H1 (cell line): Measurements from ENCODE around the gene SIGLEC7.

Experiments
- ASH2L ChIP-seq: fragments of 200-600, 300-600 bp; sonication (generic); IDR thresholded peaks from one replicate; pipeline ENCODE4 v1.7.1; 2017; ENCODE audit warnings: low read length
- BACH1 ChIP-seq: IDR thresholded peaks from 2 replicates; pipeline ENCODE4 v1.6.1; 2012; ENCODE audit warnings: low read length, improper control_type of control experiment
- CTCF ChIP-seq, 3 experiments: IDR thresholded peaks; 1 replicate in 2 of 3; 2 replicates in 1 of 3; pipeline versions ENCODE4 v1.5.1 to v1.6.1; 2011; ENCODE audit warnings: low read length in 3 of 3, mild to moderate bottlenecking in 3 of 3, inconsistent platforms in 2 of 3, low read depth in 1 of 3, moderate library complexity in 1 of 3; ENCODE audit not compliant: insufficient read depth in 1 of 3; ENCODE audit errors: control extremely low read depth in 1 of 3
- EP300 ChIP-seq, 2 experiments: IDR thresholded peaks; 1 replicate in 1 of 2; 2 replicates in 1 of 2; pipeline ENCODE4 v1.6.1; 2011 to 2012; ENCODE audit warnings: low read depth in 2 of 2, low read length in 2 of 2, mild to moderate bottlenecking in 2 of 2, borderline replicate concordance in 1 of 2, inconsistent platforms in 1 of 2, moderate library complexity in 1 of 2
- EZH2 ChIP-seq: fragments of 200-600 bp; sonication (generic); IDR thresholded peaks from 2 replicates; pipeline ENCODE4 v1.7.1; 2012; ENCODE audit warnings: low read depth, mild to moderate bottlenecking, moderate library complexity, low read length, inconsistent platforms; ENCODE audit not compliant: severe bottlenecking
- GABPA ChIP-seq: IDR thresholded peaks from 2 replicates; pipeline ENCODE4 v1.6.1; 2011; ENCODE audit warnings: mild to moderate bottlenecking, low read length, moderate library complexity, borderline replicate concordance; ENCODE audit not compliant: insufficient read depth
- HDAC6 ChIP-seq: IDR thresholded peaks from one replicate; pipeline ENCODE4 v1.7.1; 2012; ENCODE audit warnings: low read depth, mild to moderate bottlenecking, inconsistent platforms, low read length, moderate library complexity
- JUND ChIP-seq: IDR thresholded peaks from 2 replicates; pipeline ENCODE4 v1.6.1; 2011; ENCODE audit warnings: mild to moderate bottlenecking, improper control_type of control experiment, low read length
- POLR2A ChIP-seq, 2 experiments: IDR thresholded peaks; 1 replicate in 1 of 2; 2 replicates in 1 of 2; pipeline ENCODE4 v1.6.1; 2011; ENCODE audit warnings: low read depth in 2 of 2, low read length in 2 of 2, mild to moderate bottlenecking in 2 of 2; ENCODE audit errors: control extremely low read depth in 1 of 2
- SP1 ChIP-seq: IDR thresholded peaks from 2 replicates; pipeline ENCODE4 v1.6.1; 2011; ENCODE audit warnings: low read depth, low read length
- SP2 ChIP-seq: IDR thresholded peaks from 2 replicates; pipeline ENCODE4 v1.6.1; 2012; ENCODE audit warnings: mild to moderate bottlenecking, low read length, inconsistent platforms
- SUZ12 ChIP-seq: fragments of 200-600 bp; sonication (generic); IDR thresholded peaks from 2 replicates; pipeline ENCODE4 v1.6.1; 2012; ENCODE audit warnings: mild to moderate bottlenecking, inconsistent platforms, low read length, moderate library complexity, mixed read lengths
- TF ChIP-seq, protein P1 (sequence below): IDR thresholded peaks from 2 replicates; pipeline ENCODE4 v1.6.1; 2012; ENCODE audit warnings: low read length, inconsistent platforms

DNA sequence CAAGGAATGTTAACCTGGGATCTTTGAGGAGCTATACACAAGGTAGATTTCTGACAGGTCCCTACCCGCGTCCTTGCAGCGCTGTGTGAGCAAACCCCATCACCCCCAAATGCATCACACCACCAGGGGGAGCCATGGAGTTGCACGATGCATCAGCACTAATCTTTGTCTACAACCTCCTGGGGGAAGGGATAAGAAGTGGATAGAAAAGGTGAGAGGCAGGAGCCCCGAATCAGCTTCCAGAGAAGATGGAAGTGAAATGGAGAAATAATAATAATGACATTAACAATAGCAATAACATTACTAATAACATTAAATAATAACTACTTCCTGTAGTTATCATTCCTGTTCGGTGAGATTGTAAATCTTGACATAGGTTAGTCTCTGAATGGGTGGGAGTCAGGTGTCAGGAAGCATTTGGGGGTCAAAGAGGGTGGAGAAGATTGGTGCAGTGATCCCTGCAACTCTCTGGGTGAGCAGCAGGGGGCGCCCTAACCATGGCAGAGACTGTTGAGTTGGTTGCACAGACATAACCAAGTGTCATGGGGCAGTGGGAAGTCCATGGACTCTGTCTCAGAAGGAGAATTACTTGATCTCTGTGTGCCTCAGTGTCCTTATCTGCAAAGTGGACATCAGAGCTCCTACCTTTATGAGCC, 16.5 kb downstream of the SIGLEC7 start:
- TF ChIP-seq POLR2A (IDR thresholded peaks at IDR 0.05; ENCODE audit: control extremely low read depth in 1 of 2, low read depth in 2 of 2, low read length in 2 of 2) (no peak), EP300 (IDR thresholded peaks at IDR 0.05; ENCODE audit: borderline replicate concordance in 1 of 2, low read depth in 2 of 2, low read length in 2 of 2) (no peak), CTCF (IDR thresholded peaks at IDR 0.05; ENCODE audit: control extremely low read depth in 1 of 3, insufficient read depth in 1 of 3, low read depth in 1 of 3, low read length in 3 of 3) (peak; percentile 84 to 91 (median 89)), GABPA (no peak), SP1 (0 out of 2 replicates have a peak, but pooled peaks have one; percentile 16), SUZ12 (no peak), ASH2L (no peak), EZH2 (no peak), SP2 (no peak), HDAC6 (no peak), BACH1 (peak; percentile 80), JUND (no peak)
- TF ChIP-seq, protein P1, sequence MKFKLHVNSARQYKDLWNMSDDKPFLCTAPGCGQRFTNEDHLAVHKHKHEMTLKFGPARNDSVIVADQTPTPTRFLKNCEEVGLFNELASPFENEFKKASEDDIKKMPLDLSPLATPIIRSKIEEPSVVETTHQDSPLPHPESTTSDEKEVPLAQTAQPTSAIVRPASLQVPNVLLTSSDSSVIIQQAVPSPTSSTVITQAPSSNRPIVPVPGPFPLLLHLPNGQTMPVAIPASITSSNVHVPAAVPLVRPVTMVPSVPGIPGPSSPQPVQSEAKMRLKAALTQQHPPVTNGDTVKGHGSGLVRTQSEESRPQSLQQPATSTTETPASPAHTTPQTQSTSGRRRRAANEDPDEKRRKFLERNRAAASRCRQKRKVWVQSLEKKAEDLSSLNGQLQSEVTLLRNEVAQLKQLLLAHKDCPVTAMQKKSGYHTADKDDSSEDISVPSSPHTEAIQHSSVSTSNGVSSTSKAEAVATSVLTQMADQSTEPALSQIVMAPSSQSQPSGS, result no peak
